KMS-11 (cell line): ENCODE measurements around the gene EGFL7.
A peak's percentile ranks its signal among the peaks of the same experiment; 100 is the strongest.

Experiments
- H2AFZ ChIP-seq: fragments of 200-600 bp; sonication (generic); 2 replicates; pipeline ENCODE4 v1.6.1; 2016; ENCODE audit warnings: antibody characterized with exemption, mixed run types, low read depth
- H3K27ac ChIP-seq: fragments of 200-600 bp; sonication (generic); 2 replicates; pipeline ENCODE4 v1.6.1; 2016; ENCODE audit warnings: mild to moderate bottlenecking, mixed run types
- H3K27me3 ChIP-seq: fragments of 200-600 bp; sonication (generic); 2 replicates; pipeline ENCODE4 v1.6.1; 2017; ENCODE audit warnings: mild to moderate bottlenecking, low read depth, mixed run types, moderate library complexity; ENCODE audit not compliant: insufficient read depth
- H3K36me3 ChIP-seq: fragments of 200-600 bp; sonication (generic); 2 replicates; pipeline ENCODE4 v1.6.1; 2017; ENCODE audit warnings: mild to moderate bottlenecking, mixed run types; ENCODE audit not compliant: insufficient read depth
- H3K4me1 ChIP-seq: fragments of 200-600 bp; sonication (generic); 2 replicates; pipeline ENCODE4 v1.6.1; 2016; ENCODE audit warnings: mild to moderate bottlenecking, low read depth, mixed run types; ENCODE audit not compliant: poor library complexity, severe bottlenecking
- H3K4me2 ChIP-seq: fragments of 200-600 bp; sonication (generic); 2 replicates; pipeline ENCODE4 v1.7.0; 2016; ENCODE audit warnings: mild to moderate bottlenecking, mixed run types
- H3K4me3 ChIP-seq: fragments of 200-600 bp; sonication (generic); IDR thresholded peaks from 2 replicates; pipeline ENCODE4 v1.6.1; 2017; ENCODE audit warnings: low read depth, low read length, mixed read lengths; ENCODE audit not compliant: insufficient read depth
- H3K79me2 ChIP-seq: fragments of 200-600 bp; sonication (generic); 2 replicates; pipeline ENCODE4 v1.6.1; 2016; ENCODE audit warnings: low read depth, mixed run types; ENCODE audit not compliant: insufficient read depth
- H3K9ac ChIP-seq: fragments of 200-600 bp; sonication (generic); 2 replicates; pipeline ENCODE4 v1.6.1; 2016; ENCODE audit warnings: mild to moderate bottlenecking, mixed run types
- H4K20me1 ChIP-seq: fragments of 200-600 bp; sonication (generic); 2 replicates; pipeline ENCODE4 v1.6.1; 2016; ENCODE audit warnings: mild to moderate bottlenecking, mixed run types; ENCODE audit not compliant: insufficient read depth
- TF ChIP-seq, protein P1 (sequence below): fragments of 200-600 bp; sonication (generic); conservative IDR thresholded peaks from 2 replicates; pipeline ENCODE4 v1.6.1; 2017; ENCODE audit warnings: low read depth, mild to moderate bottlenecking, antibody characterized with exemption, low read length, moderate library complexity, mixed read lengths

EGFL7 gene

DNA sequence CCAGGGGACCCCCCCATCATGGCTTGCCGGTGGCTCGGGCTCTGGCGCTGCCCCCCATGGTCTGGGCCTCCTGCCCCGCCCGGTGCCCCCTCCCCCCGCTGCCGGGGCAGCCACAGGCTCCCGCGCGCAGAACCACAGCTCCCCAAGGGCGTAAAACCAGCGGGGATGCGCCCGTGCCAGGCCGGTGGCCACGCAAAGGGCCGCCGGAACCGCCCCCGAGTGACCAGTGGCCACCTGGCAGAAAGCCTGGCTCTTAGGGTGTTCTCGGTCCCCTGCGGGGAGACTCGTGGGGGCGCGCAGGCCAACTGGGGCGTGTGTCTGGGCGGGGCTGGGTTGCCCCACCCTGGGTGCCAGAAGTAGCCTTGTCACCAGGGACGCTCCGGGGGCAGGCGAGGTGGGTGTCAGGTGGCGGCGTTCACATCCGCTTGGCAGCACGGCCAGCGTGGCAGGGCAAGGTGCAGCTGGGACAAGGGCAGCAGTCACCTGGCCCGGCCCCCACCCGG is 25.1 kb downstream of the EGFL7 start:
- peaks cover 22% of the 10 kb centered on the region for H3K4me1 ChIP-seq
- peaks cover 16% of the 10 kb centered on the region; the same call in 1 of the 2 replicates for H3K79me2 ChIP-seq
- H3K27me3 ChIP-seq: no peaks in the 10 kb centered on the region
- TF ChIP-seq, protein P1, sequence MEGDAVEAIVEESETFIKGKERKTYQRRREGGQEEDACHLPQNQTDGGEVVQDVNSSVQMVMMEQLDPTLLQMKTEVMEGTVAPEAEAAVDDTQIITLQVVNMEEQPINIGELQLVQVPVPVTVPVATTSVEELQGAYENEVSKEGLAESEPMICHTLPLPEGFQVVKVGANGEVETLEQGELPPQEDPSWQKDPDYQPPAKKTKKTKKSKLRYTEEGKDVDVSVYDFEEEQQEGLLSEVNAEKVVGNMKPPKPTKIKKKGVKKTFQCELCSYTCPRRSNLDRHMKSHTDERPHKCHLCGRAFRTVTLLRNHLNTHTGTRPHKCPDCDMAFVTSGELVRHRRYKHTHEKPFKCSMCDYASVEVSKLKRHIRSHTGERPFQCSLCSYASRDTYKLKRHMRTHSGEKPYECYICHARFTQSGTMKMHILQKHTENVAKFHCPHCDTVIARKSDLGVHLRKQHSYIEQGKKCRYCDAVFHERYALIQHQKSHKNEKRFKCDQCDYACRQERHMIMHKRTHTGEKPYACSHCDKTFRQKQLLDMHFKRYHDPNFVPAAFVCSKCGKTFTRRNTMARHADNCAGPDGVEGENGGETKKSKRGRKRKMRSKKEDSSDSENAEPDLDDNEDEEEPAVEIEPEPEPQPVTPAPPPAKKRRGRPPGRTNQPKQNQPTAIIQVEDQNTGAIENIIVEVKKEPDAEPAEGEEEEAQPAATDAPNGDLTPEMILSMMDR: no peak
- no peak overlapping the region for H3K9ac ChIP-seq
- H3K4me3 ChIP-seq: no peak overlapping the region
- 0 out of 2 replicates have a peak overlapping the region, but pooled peaks have one; percentile 34 for H2AFZ ChIP-seq
- H3K36me3 ChIP-seq: no peaks in the 10 kb centered on the region
- no peaks in the 10 kb centered on the region for H4K20me1 ChIP-seq
- no peak overlapping the region for H3K27ac ChIP-seq
- peak overlapping the region; percentile 29; the same call in 1 of the 2 replicates for H3K4me2 ChIP-seq

DNA sequence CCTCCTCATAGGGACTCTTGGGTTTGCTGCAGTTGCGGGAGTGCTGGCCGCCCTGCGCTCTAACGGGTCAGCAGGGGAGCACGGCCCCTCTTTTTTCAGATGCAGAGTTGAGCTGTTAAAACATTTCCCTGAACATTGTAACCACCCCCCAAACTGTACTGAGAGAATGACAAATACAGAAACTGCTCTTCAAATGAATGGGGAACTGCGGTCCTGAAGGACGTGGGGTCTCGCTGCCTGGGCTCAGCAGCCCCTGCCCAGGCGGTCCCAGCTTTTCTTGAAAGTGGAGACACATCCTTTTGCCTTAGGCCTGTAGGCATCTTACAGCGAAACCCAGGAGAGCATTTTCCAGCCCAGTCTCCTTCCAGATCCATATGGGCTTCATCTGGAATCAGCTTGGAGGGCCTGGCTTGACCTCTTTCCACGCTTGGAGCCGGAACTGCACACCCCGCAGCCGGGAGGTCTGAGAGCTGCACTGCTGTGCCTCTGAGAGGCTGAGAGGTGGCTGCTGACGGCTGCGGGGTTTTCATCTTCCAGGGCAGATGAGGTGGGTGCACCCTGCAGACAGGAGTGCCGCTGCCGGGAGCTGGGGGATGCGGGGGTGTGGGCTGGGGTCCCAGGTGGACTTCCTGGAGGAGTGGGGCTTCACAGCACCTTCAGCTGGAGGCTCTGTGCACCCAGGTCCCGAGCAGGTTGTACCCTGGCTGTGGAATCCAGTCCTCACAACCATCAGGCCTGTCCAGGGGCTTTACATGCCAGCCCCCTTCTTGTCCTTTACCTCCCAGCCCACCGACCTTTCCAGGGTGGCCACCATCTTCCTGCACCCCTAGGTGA is 25.8 kb downstream of the EGFL7 start:
- Histone ChIP-seq H3K36me3 (no peaks in the 10 kb centered on the region), H3K9ac (no peak overlapping the region), H3K27ac (no peak overlapping the region), H3K4me3 (no peak overlapping the region), H3K79me2 (peaks cover 16% of the 10 kb centered on the region; the same call in 1 of the 2 replicates), H3K4me1 (peaks cover 29% of the 10 kb centered on the region), H4K20me1 (no peaks in the 10 kb centered on the region), H3K4me2 (no peak overlapping the region), H2AFZ (no peak overlapping the region), H3K27me3 (no peaks in the 10 kb centered on the region)
- TF ChIP-seq, protein P1: no peak

DNA sequence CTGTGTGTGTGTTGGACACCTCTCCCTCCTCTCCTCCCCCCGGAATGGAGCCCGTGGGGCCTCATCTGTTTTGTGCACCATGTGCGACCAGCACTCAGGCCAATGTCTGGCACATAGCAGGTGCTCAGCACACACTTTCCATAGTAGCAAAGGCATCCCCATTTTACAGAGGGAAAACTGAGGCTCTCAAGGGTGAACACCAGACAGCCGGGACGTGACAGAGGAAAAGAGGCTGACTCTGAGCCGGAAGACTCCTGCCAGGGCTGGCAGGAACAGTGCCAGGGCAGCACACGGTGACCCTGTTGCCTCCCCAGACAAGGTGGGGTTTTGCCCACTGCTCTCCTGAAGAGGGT is 26.4 kb downstream of the EGFL7 start:
- peaks cover 35% of the 10 kb centered on the region for H3K4me1 ChIP-seq

DNA sequence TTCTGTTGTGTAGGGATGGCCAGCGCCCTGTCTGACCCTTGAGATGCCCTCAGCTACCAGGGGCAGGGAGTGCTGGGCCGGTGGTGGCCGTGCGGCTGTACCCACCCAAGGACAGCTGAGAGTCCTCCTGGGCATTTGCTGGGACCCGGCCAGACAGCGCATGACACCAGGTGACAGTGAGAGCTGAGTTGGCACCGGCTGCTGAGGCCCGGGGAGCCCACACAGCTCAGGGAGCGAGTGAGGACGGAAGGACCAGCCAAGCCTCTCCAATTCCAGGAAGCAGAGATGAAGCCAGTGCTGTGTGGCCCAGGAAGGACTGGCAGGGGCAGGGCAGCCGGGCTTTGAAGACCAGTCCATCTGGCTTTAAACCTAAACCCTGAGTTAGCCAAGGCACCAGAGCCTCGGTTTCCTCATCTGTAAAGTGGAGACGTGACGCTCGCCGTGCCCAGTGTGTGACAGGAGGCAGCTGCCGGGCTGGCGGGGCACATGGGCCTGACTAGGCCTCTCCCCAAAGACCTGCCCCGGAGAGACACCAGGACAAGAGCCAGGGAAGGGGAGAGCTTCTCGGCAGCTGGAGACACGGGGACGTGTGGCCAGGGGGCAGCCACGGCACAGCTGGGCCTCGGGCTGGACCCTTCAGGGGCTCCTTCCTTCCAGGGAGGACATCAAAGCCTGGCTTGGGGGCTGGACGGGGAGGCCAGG is 27.5 kb downstream of the EGFL7 start:
- H3K27me3 ChIP-seq: no peaks in the 10 kb centered on the region
- peaks cover 14% of the 10 kb centered on the region; the same call in 1 of the 2 replicates for H3K79me2 ChIP-seq
- H3K9ac ChIP-seq: no peak overlapping the region
- peaks cover 47% of the 10 kb centered on the region for H3K4me1 ChIP-seq
- H2AFZ ChIP-seq: no peak overlapping the region
- TF ChIP-seq, protein P1: no peak
- H3K4me3 ChIP-seq: no peak overlapping the region
- no peak overlapping the region for H3K27ac ChIP-seq
- no peaks in the 10 kb centered on the region for H4K20me1 ChIP-seq
- H3K36me3 ChIP-seq: no peaks in the 10 kb centered on the region
- H3K4me2 ChIP-seq: no peak overlapping the region

More for the DNA sequence above, 26.4 kb downstream of the EGFL7 start:
- H3K4me3 ChIP-seq: no peak overlapping the region
- H2AFZ ChIP-seq: no peak overlapping the region
- H3K27ac ChIP-seq: no peak overlapping the region
- H3K27me3 ChIP-seq: no peaks in the 10 kb centered on the region
- H4K20me1 ChIP-seq: no peaks in the 10 kb centered on the region
- no peak overlapping the region for H3K9ac ChIP-seq
- TF ChIP-seq, protein P1: no peak
- peaks cover 16% of the 10 kb centered on the region; the same call in 1 of the 2 replicates for H3K79me2 ChIP-seq
- no peaks in the 10 kb centered on the region for H3K36me3 ChIP-seq
- no peak overlapping the region for H3K4me2 ChIP-seq
